ENCODE data around the gene IQUB. TPM values are rescaled to one million over a fixed set of nuclear protein-coding genes. Genes with fewer than 3 reads are reported as not detected.
"Not testable (repeated sequence)": the region's sequence is repeated elsewhere in the genome, so short reads cannot be mapped to it uniquely, and the experiment has no call there.

IQUB gene
- total and polyA plus RNA-seq, 5 experiments from 2014 or later = 0.08 to 0.16 TPM; not detected in 3

DNA sequence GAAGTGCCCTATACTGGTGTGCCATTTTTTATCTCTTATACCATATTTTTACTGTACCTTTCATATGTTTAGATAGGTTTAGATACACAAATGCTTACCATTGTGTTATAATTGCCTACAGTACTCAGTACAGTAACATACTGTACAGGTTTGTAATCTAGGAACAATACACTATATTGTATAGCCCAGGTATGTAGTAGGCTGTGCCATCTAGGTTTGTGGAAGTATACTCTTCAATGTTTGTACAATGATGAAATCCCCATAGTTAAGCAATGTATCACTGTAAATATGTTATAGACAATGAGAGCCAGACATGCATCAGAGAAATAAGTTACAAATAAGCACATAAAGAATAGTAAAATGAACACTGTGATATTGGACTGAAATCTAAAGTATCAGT is 109.1 kb downstream of the IQUB start:
- no peaks in the 10 kb centered on the region for H3K4me1 Mint-ChIP-seq
- H3K4me3 Mint-ChIP-seq = no peak overlapping the region
- POLR2A ChIA-PET = no interaction called here
- no peak for ATAC-seq
- H3K27me3 Mint-ChIP-seq = no peaks in the 10 kb centered on the region
- no peak for DNase-seq
- H3K36me3 Mint-ChIP-seq = no peaks in the 10 kb centered on the region
- no peak overlapping the region for H3K27ac Mint-ChIP-seq
- H3K9me3 Mint-ChIP-seq = peaks cover 2 to 22% (median 11%) of the 10 kb centered on the region in 9 donors

DNA sequence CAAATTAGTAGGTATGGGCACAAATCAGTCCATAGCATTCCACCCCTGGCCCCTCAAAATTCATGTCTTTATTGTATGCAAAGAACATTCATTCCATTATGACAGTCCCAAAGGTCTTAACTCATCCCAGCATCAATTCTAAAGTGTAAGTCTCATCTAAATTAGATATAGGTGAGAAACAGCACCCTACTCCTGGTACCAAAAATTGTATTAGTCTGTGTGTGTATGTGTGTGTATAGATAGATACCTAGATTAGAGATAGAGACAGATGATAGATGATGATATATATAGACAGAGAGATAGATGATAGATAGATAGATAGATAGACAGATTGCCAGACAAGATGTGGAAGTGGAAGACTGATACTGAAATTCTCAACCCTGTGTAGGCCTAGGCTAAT is 109.9 kb downstream of the IQUB start:
- no peaks in the 10 kb centered on the region for H3K4me1 Mint-ChIP-seq
- peaks cover 2 to 24% (median 11%) of the 10 kb centered on the region in 9 donors for H3K9me3 Mint-ChIP-seq
- H3K4me3 Mint-ChIP-seq = no peak overlapping the region
- H3K36me3 Mint-ChIP-seq = no peaks in the 10 kb centered on the region
- peaks cover 0 to under 1% (median 0%) of the 10 kb centered on the region in 5 donors for H3K27me3 Mint-ChIP-seq
- no peak overlapping the region for H3K27ac Mint-ChIP-seq
- ATAC-seq (no peak), DNase-seq (no peak)
- POLR2A ChIA-PET = no interaction called here

DNA sequence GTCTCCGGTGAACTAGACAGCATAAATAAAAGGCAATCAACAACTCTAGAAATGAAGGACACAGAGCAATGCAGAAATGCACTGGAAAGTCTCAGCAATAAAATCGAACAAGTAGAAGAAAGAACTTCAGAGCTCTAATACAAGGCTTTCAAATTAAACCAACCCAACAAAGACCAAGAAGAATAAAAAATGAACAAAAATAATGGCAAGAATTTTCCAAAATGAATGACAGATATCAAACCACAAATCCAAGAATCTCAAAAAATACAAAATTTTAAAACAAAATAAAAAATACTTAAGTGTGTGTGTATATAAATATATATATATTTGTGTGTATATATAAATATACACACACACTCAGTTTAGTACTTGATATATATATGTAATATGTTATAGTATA is 110.8 kb downstream of the IQUB start:
- no peak for DNase-seq
- H3K9me3 Mint-ChIP-seq = peaks cover 4 to 31% (median 12%) of the 10 kb centered on the region in 9 donors
- no peak overlapping the region for H3K4me3 Mint-ChIP-seq
- ATAC-seq = no peak
- no peak overlapping the region for H3K27ac Mint-ChIP-seq
- peaks cover 0 to 3% (median 0%) of the 10 kb centered on the region in 5 donors for H3K27me3 Mint-ChIP-seq
- POLR2A ChIA-PET = no interaction called here
- no peaks in the 10 kb centered on the region for H3K4me1 Mint-ChIP-seq
- H3K36me3 Mint-ChIP-seq = no peaks in the 10 kb centered on the region

DNA sequence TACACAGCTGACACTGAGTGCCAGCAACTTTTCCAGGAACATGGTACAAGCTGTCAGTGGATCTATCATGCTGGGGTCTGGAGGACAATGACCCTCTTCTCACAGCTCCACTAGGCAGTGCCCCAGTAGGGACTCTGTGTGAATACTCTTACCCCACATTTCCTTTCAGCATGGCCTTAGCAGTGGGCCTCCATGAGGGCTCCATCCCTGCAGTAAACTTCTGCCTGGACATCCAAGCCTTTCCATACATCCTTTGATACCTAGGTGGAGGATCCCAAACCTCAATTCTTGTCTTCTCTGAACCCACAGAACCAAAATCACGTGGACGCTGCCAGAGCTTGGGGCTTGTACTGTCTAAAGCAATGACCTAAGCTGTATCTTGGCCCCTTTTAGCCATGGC is 116.8 kb downstream of the IQUB start:
- Mint-ChIP-seq H3K4me3 (no peak overlapping the region), H3K27me3 (peaks cover 0 to 10% (median 0%) of the 10 kb centered on the region in 5 donors), H3K4me1 (no peaks in the 10 kb centered on the region), H3K9me3 (peaks cover 3 to 29% (median 19%) of the 10 kb centered on the region in 9 donors), H3K36me3 (peaks cover 0 to 10% (median 0%) of the 10 kb centered on the region in 3 donors), H3K27ac (no peak overlapping the region)
- POLR2A ChIA-PET = no interaction called here
- no peak for DNase-seq
- ATAC-seq = no peak

DNA sequence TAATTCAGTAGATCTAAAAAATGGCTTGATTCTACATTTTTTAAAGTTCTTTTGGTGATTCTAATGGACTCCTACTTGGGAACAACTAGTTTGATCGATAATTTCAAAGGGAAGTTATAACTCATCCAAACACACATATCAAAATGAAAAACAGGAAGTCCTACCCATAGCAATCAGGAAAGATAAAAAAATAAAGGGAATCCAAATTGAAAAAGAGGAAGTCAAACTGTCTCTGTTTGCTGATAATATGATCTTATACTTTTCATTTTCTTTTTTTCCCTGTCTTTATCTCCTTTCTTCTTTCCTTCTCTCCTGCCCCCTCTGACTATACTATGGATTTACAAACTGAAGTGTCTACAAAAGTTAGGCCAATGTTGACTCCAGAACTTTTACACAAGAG is 118.8 kb downstream of the IQUB start:
- no peak for ATAC-seq
- Mint-ChIP-seq H3K4me3 (no peak overlapping the region), H3K9me3 (peaks cover 3 to 23% (median 16%) of the 10 kb centered on the region in 9 donors), H3K27me3 (peaks cover 0 to 10% (median 0%) of the 10 kb centered on the region in 5 donors), H3K4me1 (no peaks in the 10 kb centered on the region), H3K36me3 (peaks cover 0 to 10% (median 0%) of the 10 kb centered on the region in 3 donors), H3K27ac (no peak overlapping the region)
- no peak for DNase-seq
- POLR2A ChIA-PET = no interaction called here

DNA sequence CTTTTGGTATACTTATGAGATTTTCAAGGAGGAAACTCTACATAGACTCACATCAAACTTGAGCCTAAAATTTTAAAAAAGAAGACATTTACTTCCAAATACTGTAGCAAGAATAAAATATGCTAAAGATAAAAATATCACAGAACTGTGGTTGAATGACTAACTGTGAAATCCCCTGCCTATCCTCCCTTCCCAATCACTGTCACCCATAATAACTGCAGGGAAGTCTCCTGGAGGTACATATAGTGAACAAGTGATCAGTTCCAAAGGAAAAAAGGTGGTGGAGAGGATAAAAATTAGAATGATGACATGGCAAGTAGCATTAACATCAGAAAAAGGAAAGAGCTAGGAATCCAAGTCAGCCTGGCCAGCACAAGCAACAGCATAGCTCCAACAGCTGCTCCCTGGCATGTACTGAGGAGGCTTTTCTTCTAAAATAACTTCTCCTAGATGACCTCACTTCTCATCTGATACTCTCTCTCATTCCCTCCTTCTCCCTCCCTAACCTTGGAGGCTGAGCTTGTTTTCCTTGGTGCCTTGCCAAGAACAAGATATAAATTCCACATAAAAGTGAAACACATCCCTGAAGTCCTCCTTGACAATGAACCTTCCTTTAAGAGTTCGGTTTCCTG is 124.0 kb downstream of the IQUB start:
- no peak for DNase-seq
- POLR2A ChIA-PET = no interaction called here
- no peak overlapping the region for H3K4me3 Mint-ChIP-seq
- H3K4me1 Mint-ChIP-seq = no peaks in the 10 kb centered on the region
- H3K27ac Mint-ChIP-seq = no peak overlapping the region
- ATAC-seq = no peak
- peaks cover 0 to 4% (median 0%) of the 10 kb centered on the region in 9 donors for H3K9me3 Mint-ChIP-seq
- peaks cover 0 to 10% (median 0%) of the 10 kb centered on the region in 5 donors for H3K27me3 Mint-ChIP-seq
- no peaks in the 10 kb centered on the region for H3K36me3 Mint-ChIP-seq

DNA sequence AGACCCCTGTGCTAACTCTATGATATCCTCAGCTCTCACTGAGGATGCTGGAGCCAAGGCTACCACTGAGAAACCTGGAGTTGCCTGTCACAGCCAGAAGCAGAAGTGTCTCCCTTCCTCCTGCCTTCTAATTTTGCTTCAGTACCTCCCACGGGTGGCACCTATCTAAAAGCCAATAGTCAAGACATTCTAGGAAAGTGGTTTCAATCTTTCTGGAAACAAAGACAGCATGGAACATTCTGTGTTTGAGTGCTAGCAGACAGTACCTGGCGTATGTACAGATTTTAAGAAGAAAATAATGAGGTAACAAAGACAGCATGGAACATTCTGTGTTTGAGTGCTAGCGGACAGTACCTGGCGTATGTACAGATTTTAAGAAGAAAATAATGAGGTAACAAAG is 126.4 kb downstream of the IQUB start:
- H3K27ac Mint-ChIP-seq, H3K4me3 Mint-ChIP-seq, H3K9me3 Mint-ChIP-seq, H3K27me3 Mint-ChIP-seq, ATAC-seq, DNase-seq, H3K36me3 Mint-ChIP-seq, POLR2A ChIA-PET, H3K4me1 Mint-ChIP-seq: not testable (repeated sequence)

Other genes starting within 250 kb of the IQUB start
- gene NDUFA5, start 23.2 kb upstream of the IQUB start, total RNA-seq = 10 to 100 TPM; 65.3 to 72.6 TPM
- 10 to 100 TPM; 65.0 to 92.8 (median 87.5) TPM for gene NDUFA5, start 23.2 kb upstream of the IQUB start, polyA plus RNA-seq
- gene ASB15, start 67.2 kb upstream of the IQUB start, total RNA-seq = not detected
- under 1 TPM in 2 of 3 donors, not detected in 1; 0.09 to 0.11 TPM for gene ASB15, start 67.2 kb upstream of the IQUB start, polyA plus RNA-seq
- gene LMOD2, start 121.3 kb upstream of the IQUB start, total RNA-seq = not detected
- under 1 TPM; 0.06 to 0.23 (median 0.20) TPM for gene LMOD2, start 121.3 kb upstream of the IQUB start, polyA plus RNA-seq
- gene WASL, start 214.4 kb upstream of the IQUB start, total RNA-seq = 10 to 100 TPM; 14.3 to 15.6 TPM
- 1 to 10 TPM; 2.5 to 3.0 (median 2.9) TPM for gene WASL, start 214.4 kb upstream of the IQUB start, polyA plus RNA-seq

Data from naive thymus-derived CD8-positive, alpha-beta T cell (primary cell).